ENCODE data around the gene OOSP1.

DNA sequence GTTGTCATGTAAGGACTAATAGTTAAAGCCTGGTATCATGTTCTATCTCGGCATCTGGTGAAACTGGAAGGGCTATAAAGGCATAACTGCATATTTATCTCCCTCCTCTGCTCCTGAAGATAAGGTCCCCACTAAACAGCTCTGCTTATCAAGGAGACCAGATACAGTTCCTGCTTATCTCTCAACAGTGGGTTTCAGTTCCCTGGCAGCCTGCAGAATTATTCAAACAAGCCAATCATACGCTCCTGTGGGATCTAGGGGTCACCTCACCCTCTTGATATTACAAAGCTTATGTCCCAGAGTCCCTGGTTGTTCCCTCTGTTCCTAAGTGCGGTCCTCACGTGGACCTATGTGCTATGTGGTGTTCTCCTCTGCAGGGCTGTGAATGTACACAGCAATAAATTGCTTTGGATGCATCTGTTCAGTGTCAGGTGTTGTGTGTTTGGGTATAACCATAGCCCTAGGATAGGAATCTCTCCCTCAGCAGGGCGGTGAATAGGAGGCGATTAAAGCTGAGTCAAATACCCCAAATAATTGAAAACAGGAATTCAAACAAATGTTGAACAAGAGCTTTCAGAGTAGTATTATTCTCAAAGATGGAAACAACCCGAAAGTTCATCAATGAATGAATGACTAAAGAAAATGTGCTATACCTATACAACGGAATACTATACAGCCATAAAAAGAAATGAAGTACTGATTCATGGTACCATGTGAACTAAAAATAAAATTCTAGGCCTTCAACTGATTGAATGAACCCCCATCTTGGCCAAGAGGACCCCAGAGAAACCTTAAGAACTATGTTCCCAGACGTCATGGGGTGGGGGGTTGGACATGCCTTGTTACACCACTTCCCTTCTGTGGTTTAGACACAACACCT lies 22.5 kb downstream of the OOSP1 start:
- TF ChIP-seq, protein P1, sequence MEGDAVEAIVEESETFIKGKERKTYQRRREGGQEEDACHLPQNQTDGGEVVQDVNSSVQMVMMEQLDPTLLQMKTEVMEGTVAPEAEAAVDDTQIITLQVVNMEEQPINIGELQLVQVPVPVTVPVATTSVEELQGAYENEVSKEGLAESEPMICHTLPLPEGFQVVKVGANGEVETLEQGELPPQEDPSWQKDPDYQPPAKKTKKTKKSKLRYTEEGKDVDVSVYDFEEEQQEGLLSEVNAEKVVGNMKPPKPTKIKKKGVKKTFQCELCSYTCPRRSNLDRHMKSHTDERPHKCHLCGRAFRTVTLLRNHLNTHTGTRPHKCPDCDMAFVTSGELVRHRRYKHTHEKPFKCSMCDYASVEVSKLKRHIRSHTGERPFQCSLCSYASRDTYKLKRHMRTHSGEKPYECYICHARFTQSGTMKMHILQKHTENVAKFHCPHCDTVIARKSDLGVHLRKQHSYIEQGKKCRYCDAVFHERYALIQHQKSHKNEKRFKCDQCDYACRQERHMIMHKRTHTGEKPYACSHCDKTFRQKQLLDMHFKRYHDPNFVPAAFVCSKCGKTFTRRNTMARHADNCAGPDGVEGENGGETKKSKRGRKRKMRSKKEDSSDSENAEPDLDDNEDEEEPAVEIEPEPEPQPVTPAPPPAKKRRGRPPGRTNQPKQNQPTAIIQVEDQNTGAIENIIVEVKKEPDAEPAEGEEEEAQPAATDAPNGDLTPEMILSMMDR (IDR thresholded peaks at IDR 0.05; ENCODE audit: low read depth, low read length) = no peak
- TF ChIP-seq POLR2A (IDR thresholded peaks at IDR 0.05; ENCODE audit: extremely low read depth, insufficient read length) (no peak), MAX (IDR thresholded peaks at IDR 0.05; ENCODE audit: low read depth, low read length) (no peak)

Data from NB4 (cell line).